Mucosa of descending colon (tissue), 3 donors: ENCODE measurements around the gene FBXO17. TPM values are rescaled to one million over a fixed set of nuclear protein-coding genes. Genes with fewer than 3 reads are reported as not detected.

Experiments
- ATAC-seq: fragments of 200-7000 bp; cut with Tn5 transposase; one replicate; pipeline ENCODE4 v1.9.1; 2020; ENCODE audit warnings: mild to moderate bottlenecking, moderate library complexity
- DNase-seq, 3 donors: peaks; one replicate each; pipeline ENCODE4 v3.0.0-alpha.2; 2020
- H3K36me3 ChIP-seq: fragments of 200-600 bp; one replicate; pipeline ENCODE4 v1.8.0; 2021; ENCODE audit warnings: low read depth, mild to moderate bottlenecking
- H3K4me1 ChIP-seq: fragments of 200-600 bp; one replicate; pipeline ENCODE4 v1.8.0; 2021; ENCODE audit warnings: low read depth, mild to moderate bottlenecking
- H3K4me3 ChIP-seq: fragments of 200-600 bp; one replicate; pipeline ENCODE4 v1.8.0; 2021; ENCODE audit warnings: mild to moderate bottlenecking
- H3K9me3 ChIP-seq: fragments of 200-600 bp; one replicate; pipeline ENCODE4 v1.8.0; 2021; ENCODE audit warnings: mild to moderate bottlenecking
- intact Hi-C, 2 donors: fragments of 100-400 bp; cut with DNase I in 1 of 2; cut with micrococcal nuclease in 1 of 2; formaldehyde crosslinking; loops; one replicate each; pipeline versions ENCODE4 v1.11.0 to v1.11.1; 2022; cut with DNase I, micrococcal nuclease
- total RNA-seq, 3 donors: library from RNA; stranded (reverse); fragmentation: NEBNext Ultra II Directional in 2 of 3; extraction: Animal tissue kit (Norgen Biotek cat#: 25700) in 2 of 3; gene quantifications; one replicate each; pipeline versions ENCODE4 v1.2.1 to v1.2.4, GENCODE V29; 2021 to 2023
- TF ChIP-seq, protein P1 (sequence below): fragments of 200-600 bp; IDR thresholded peaks from one replicate; pipeline ENCODE4 v1.8.0; 2022; ENCODE audit warnings: antibody characterized with exemption, mild to moderate bottlenecking
- donor health status: DM: no; HTN: no; CAD: no; lungs with moderate emphysema.
- donor health status: DM: no; HTN: no; CAD: no.
- donor health status: DM: no; HTN: yes; CAD: no.

The FBXO17 gene
- total RNA-seq, 3 donors from 2014 or later: 1.8 to 18.9 (median 1.9) TPM

- no peak overlapping the region for H3K4me3 ChIP-seq
- no peaks in the 10 kb centered on the region for H3K9me3 ChIP-seq
- TF ChIP-seq, protein P1, sequence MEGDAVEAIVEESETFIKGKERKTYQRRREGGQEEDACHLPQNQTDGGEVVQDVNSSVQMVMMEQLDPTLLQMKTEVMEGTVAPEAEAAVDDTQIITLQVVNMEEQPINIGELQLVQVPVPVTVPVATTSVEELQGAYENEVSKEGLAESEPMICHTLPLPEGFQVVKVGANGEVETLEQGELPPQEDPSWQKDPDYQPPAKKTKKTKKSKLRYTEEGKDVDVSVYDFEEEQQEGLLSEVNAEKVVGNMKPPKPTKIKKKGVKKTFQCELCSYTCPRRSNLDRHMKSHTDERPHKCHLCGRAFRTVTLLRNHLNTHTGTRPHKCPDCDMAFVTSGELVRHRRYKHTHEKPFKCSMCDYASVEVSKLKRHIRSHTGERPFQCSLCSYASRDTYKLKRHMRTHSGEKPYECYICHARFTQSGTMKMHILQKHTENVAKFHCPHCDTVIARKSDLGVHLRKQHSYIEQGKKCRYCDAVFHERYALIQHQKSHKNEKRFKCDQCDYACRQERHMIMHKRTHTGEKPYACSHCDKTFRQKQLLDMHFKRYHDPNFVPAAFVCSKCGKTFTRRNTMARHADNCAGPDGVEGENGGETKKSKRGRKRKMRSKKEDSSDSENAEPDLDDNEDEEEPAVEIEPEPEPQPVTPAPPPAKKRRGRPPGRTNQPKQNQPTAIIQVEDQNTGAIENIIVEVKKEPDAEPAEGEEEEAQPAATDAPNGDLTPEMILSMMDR: no peak
- DNase-seq (no peak), ATAC-seq (no peak)
- intact Hi-C loops: no loop called here
- no peaks in the 10 kb centered on the region for H3K4me1 ChIP-seq
- no peaks in the 10 kb centered on the region for H3K36me3 ChIP-seq
These were observed 61.6 kb downstream of the FBXO17 start for GRCh38 chr19:38913958-38914357.

- intact Hi-C loops: no loop called here
- TF ChIP-seq, protein P1: no peak
- DNase-seq: no peak
- ATAC-seq: no peak
- Histone ChIP-seq H3K4me3 (no peak overlapping the region), H3K36me3 (no peaks in the 10 kb centered on the region), H3K9me3 (no peaks in the 10 kb centered on the region), H3K4me1 (no peaks in the 10 kb centered on the region)
These were observed 62.7 kb downstream of the FBXO17 start for GRCh38 chr19:38912600-38913514.

GRCh38 chr19:38911388-38912001 is 64.0 kb downstream of the FBXO17 start:
- no peak overlapping the region for H3K4me3 ChIP-seq
- ATAC-seq (no peak), DNase-seq (no peak)
- H3K36me3 ChIP-seq: no peaks in the 10 kb centered on the region
- H3K4me1 ChIP-seq: no peaks in the 10 kb centered on the region
- intact Hi-C loops: no loop called here
- H3K9me3 ChIP-seq: no peaks in the 10 kb centered on the region
- TF ChIP-seq, protein P1: no peak

- TF ChIP-seq, protein P1: no peak
- no peak for ATAC-seq
- H3K4me3 ChIP-seq: no peak overlapping the region
- H3K36me3 ChIP-seq: no peaks in the 10 kb centered on the region
- intact Hi-C loops: no loop called here
- no peaks in the 10 kb centered on the region for H3K9me3 ChIP-seq
- DNase-seq: no peak
- H3K4me1 ChIP-seq: no peaks in the 10 kb centered on the region
These were observed 65.1 kb downstream of the FBXO17 start for GRCh38 chr19:38910488-38910887.

GRCh38 chr19:38908911-38909310 is 66.6 kb downstream of the FBXO17 start:
- intact Hi-C loops: no loop called here
- Histone ChIP-seq H3K36me3 (no peaks in the 10 kb centered on the region), H3K9me3 (no peaks in the 10 kb centered on the region), H3K4me3 (no peak overlapping the region), H3K4me1 (no peaks in the 10 kb centered on the region)
- ATAC-seq: no peak
- TF ChIP-seq, protein P1: no peak
- DNase-seq: no peak
